Right lobe of liver (tissue), 6 donors: ENCODE results near the gene SNRNP25. TPM values are rescaled to one million over a fixed set of nuclear protein-coding genes. Genes with fewer than 3 reads are reported as not detected.
"Not testable (repeated sequence)": the region's sequence is repeated elsewhere in the genome, so short reads cannot be mapped to it uniquely, and the experiment has no call there.

Experiments used
- ATAC-seq, 4 donors: fragments of 200-7000 bp; cut with Tn5 transposase; one replicate each; pipeline ENCODE4 v1.9.1; 2020; ENCODE audit warnings: mild to moderate bottlenecking in 4 of 4, moderate library complexity in 4 of 4
- DNase-seq, 3 donors: peaks; one replicate each; pipeline ENCODE4 v3.0.0-alpha.2; 2020
- H3K27ac ChIP-seq, 3 donors: fragments of 200-600 bp; one replicate each; pipeline ENCODE4 v1.8.0; 2022
- H3K27me3 ChIP-seq, 2 donors: fragments of 200-600 bp; one replicate each; pipeline ENCODE4 v1.8.0; 2022
- H3K36me3 ChIP-seq, 4 donors: fragments of 200-600 bp; sonication (generic) in 1 of 4; one replicate each; pipeline versions ENCODE4 v1.5.1 to v1.8.0; 2017 to 2022; ENCODE audit warnings: control low read depth in 1 of 4
- H3K4me1 ChIP-seq, 4 donors: fragments of 200-600 bp; sonication (generic) in 1 of 4; one replicate each; pipeline versions ENCODE4 v1.5.1 to v1.8.0; 2017 to 2022; ENCODE audit warnings: control low read depth in 1 of 4
- H3K4me3 ChIP-seq, 3 donors: fragments of 200-600 bp; one replicate each; pipeline ENCODE4 v1.8.0; 2022
- H3K9me3 ChIP-seq, 4 donors: fragments of 200-600 bp; sonication (generic) in 1 of 4; one replicate each; pipeline versions ENCODE4 v1.5.1 to v1.8.0; 2017 to 2022; ENCODE audit warnings: control low read depth in 1 of 4
- POLR2A ChIP-seq: fragments of 450-650 bp; IDR thresholded peaks from one replicate; pipeline ENCODE4 v1.6.1; 2017; ENCODE audit warnings: antibody characterized with exemption, mild to moderate bottlenecking
- WGBS: methylation state at CpG from one replicate; pipeline ENCODE4 v1.1.6; 2018; ENCODE audit warnings: low coverage, low lambda C conversion rate; ENCODE audit not compliant: insufficient coverage; ENCODE audit errors: missing lambda C conversion rate; 5-methylcytosine and 5-hydroxymethylcytosine counted together
- intact Hi-C, 2 donors: fragments of 100-400 bp; cut with DNase I; formaldehyde crosslinking; loops; one replicate each; pipeline versions ENCODE4 v1.11.2 to v1.14.1; 2022
- total RNA-seq, 6 experiments: library from RNA; depleted of rRNA in 2 of 6; stranded (reverse); fragments of >200 nt in 2 of 6; fragmentation: NEBNext Ultra II Directional in 3 of 6; extraction: Animal tissue kit (Norgen Biotek cat#: 25700) in 3 of 6; gene quantifications; one replicate each; pipeline versions ENCODE4 v1.1.0 to v1.2.4, GENCODE V29; 2016 to 2023
- TF ChIP-seq, protein P1 (sequence below), 4 donors: fragments of 200-600 bp in 3 of 4; fragments of 450-650 bp in 1 of 4; IDR thresholded peaks; one replicate each; pipeline versions ENCODE4 v1.5.1 to v1.8.0; 2016 to 2022; ENCODE audit warnings: antibody characterized with exemption in 4 of 4, mild to moderate bottlenecking in 2 of 4
- donor health status: DM: no; HTN: yes; CAD: no.
- donor health status: DM: no; HTN: no; CAD: no.
- donor health status: DM: no; HTN: no; CAD: no.
- donor health status: DM: no; HTN: yes; CAD: no.
- donor health status: DM: no; HTN: yes; CAD: no.

The SNRNP25 gene
- total RNA-seq, 6 experiments from 2014 or later, result 11.7 to 15.9 (median 14.8) TPM

DNA sequence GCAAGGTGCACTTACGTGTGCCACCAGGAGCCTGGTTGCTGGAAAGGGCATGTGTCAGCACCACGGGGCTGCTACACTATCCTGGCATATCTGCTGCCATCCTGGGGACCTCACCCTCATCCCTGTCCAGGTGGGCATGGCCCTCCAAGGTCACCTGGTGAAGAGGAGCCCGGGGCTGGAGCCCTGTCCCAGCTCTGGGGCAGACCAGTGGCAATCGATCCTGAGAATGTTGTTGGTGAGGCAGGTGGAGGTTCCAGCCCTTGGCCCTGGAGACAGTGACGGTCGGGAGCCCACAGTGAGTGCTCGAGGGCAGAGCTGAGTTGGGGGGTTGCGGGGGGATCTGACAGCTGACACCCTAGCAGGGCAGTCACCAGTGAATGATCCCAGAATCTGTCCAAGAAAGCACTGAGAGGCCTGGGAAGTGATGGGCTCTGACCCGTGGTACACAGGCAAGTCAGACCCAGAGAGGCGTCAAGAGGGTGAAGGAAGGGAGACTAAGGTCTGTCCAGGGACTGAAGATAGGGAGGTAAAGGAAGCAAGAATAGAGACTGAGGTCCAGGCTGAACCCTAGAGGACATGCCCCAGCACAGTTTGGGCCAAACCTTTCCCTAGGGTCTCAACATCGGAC is 17.8 kb upstream of the SNRNP25 start:
- WGBS, result 80% methylated on average over 7 of the region's 11 CpGs
- Histone ChIP-seq H3K27me3 (no peaks in the 10 kb centered on the region), H3K4me1 (no peaks in the 10 kb centered on the region), H3K9me3 (no peaks in the 10 kb centered on the region), H3K4me3 (no peak overlapping the region), H3K36me3 (no peaks in the 10 kb centered on the region), H3K27ac (no peak overlapping the region)
- no peak for TF ChIP-seq POLR2A
- TF ChIP-seq, protein P1, sequence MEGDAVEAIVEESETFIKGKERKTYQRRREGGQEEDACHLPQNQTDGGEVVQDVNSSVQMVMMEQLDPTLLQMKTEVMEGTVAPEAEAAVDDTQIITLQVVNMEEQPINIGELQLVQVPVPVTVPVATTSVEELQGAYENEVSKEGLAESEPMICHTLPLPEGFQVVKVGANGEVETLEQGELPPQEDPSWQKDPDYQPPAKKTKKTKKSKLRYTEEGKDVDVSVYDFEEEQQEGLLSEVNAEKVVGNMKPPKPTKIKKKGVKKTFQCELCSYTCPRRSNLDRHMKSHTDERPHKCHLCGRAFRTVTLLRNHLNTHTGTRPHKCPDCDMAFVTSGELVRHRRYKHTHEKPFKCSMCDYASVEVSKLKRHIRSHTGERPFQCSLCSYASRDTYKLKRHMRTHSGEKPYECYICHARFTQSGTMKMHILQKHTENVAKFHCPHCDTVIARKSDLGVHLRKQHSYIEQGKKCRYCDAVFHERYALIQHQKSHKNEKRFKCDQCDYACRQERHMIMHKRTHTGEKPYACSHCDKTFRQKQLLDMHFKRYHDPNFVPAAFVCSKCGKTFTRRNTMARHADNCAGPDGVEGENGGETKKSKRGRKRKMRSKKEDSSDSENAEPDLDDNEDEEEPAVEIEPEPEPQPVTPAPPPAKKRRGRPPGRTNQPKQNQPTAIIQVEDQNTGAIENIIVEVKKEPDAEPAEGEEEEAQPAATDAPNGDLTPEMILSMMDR (IDR thresholded peaks at IDR 0.05), result no peak
- DNase-seq (no peak), ATAC-seq (no peak)
- intact Hi-C loops, result no loop called here

DNA sequence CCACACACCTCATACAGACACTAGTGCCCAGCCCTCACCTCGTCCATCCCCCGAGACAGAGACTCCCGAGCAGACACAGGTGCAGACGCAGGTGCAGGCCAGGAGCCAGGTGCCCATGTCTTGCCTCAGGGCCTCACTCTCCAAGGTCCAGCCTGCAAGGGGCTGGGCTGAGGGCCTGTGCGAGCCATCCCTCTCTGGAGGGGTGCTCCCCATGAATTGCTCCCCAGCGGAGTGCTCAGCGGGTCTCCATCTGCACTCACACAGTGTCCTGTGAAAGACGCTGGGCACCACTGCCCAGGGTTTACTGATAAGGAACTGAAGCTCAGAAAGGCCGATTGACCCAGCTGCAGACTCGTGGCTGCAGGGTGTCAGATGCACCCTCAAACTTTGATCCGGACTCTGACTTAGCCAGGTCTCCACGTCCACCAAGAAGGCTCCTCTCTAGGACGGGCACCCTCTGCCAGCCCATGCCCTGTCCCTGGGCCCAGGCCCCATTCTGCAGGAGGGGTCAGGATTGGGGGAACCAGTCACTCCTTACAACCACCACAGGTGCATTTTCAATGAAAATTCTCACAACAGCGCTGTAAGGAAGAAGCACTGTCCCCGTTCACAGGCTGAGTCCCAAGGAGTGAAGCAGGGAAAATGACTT is 17.2 kb upstream of the SNRNP25 start:
- Histone ChIP-seq H3K27ac (no peak overlapping the region), H3K4me1 (no peaks in the 10 kb centered on the region)
- WGBS, result 89% methylated on average over 6 of the region's 15 CpGs

DNA sequence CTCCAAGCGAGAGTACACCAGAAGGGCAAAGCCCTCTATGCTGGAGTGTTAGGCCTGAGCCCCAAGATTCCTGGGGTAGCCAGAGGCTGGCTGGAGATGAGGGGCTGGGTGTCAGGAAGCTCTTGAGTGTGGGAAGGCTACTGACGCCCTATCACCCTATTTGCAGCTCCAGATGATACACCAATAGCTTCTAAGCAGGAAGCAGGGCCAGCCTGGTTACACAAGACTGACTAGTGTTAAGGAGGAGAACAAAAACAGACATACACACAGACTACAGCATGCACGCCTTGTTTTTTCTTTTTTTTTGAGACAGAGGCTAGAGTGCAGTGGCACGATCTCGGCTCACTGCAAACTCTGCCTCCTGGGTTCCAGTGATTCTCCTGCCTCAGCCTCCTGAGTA is 16.1 kb upstream of the SNRNP25 start:
- H3K27me3 ChIP-seq, result no peaks in the 10 kb centered on the region
- no peak for ATAC-seq
- H3K27ac ChIP-seq, result no peak overlapping the region
- WGBS, result 88% methylated on average over 3 of the region's 5 CpGs
- H3K36me3 ChIP-seq, result no peaks in the 10 kb centered on the region
- TF ChIP-seq POLR2A, result no peak
- TF ChIP-seq, protein P1 (IDR thresholded peaks at IDR 0.05), result no peak
- no peak overlapping the region for H3K4me3 ChIP-seq
- intact Hi-C loops, result no loop called here
- H3K9me3 ChIP-seq, result no peaks in the 10 kb centered on the region
- no peaks in the 10 kb centered on the region for H3K4me1 ChIP-seq
- no peak for DNase-seq

More for the DNA sequence above, 17.2 kb upstream of the SNRNP25 start:
- no peak for ATAC-seq
- no peaks in the 10 kb centered on the region for H3K27me3 ChIP-seq
- DNase-seq, result no peak
- H3K36me3 ChIP-seq, result no peaks in the 10 kb centered on the region
- no peak overlapping the region for H3K4me3 ChIP-seq
- intact Hi-C loops, result no loop called here
- TF ChIP-seq, protein P1 (IDR thresholded peaks at IDR 0.05), result no peak
- no peak for TF ChIP-seq POLR2A
- no peaks in the 10 kb centered on the region for H3K9me3 ChIP-seq

DNA sequence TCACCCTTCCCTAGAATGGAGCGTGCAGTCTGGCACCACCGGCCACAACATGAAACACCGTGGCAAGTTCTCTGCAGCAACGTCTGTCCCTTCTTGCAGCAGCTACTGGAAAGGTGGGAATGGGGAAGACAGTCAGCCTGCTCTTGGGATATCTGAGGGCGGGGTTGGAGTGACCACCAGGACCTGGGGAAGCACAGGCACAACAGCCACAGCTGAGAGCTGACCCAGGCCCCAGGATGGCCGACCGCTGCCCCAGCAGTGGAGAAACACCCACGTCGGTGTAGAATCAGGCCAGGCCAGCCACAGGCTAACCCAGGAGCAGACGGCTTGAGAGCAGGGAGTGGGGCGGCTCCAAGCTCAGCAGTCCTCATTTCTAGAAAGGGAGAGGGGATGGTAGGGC is 15.4 kb upstream of the SNRNP25 start:
- 96% methylated on average over 4 of the region's 11 CpGs for WGBS
- H3K27ac ChIP-seq, H3K27me3 ChIP-seq, H3K9me3 ChIP-seq, H3K4me1 ChIP-seq, intact Hi-C loops, H3K36me3 ChIP-seq, ATAC-seq, DNase-seq, H3K4me3 ChIP-seq: not testable (repeated sequence)
